H1 (cell line): ENCODE data around the gene ABCA2. TPM values are rescaled to one million over a fixed set of nuclear protein-coding genes. Genes with fewer than 3 reads are reported as not detected.

Experiments used
- CTCF ChIA-PET: fragments of 300-600 bp; sonication (Branson Sonifier 250); formaldehyde crosslinking; loops from one replicate; lab custom pipeline; 2021; ENCODE audit not compliant: partially characterized antibody; lab: Charles Lee
- POLR2A ChIA-PET: fragments of 300-600 bp; sonication (Branson Sonifier 250); formaldehyde crosslinking; loops from one replicate; lab custom pipeline; 2021; ENCODE audit warnings: inconsistent platforms; ENCODE audit not compliant: partially characterized antibody; lab: Charles Lee
- DNase-seq, 2 experiments: peaks; one replicate each; pipeline versions ENCODE4 v3.0.0 to v3.0.0-alpha.2; 2010 to 2022; ENCODE audit warnings: low spot score in 2 of 2, low read depth in 1 of 2, mixed read lengths in 1 of 2
- FAIRE-seq: peaks from 2 replicates; lab custom pipeline; 2011; peaks lifted over from hg19 to GRCh38; lab: Jason Lieb, UNC
- H2AFZ ChIP-seq: 2 replicates; pipeline ENCODE4 v1.8.1; 2012; ENCODE audit warnings: low read length, inconsistent platforms
- H2AK5ac ChIP-seq: 2 replicates; pipeline ENCODE4 v1.6.1; 2013; ENCODE audit warnings: low read depth, low read length
- H2BK120ac ChIP-seq: replicated peaks from 2 replicates; pipeline ENCODE3; 2013; ENCODE audit warnings: low read depth, low read length, inconsistent platforms
- H2BK12ac ChIP-seq: 2 replicates; pipeline ENCODE4 v1.6.1; 2013; ENCODE audit warnings: low read depth, low read length
- H2BK15ac ChIP-seq: 2 replicates; pipeline ENCODE4 v1.6.1; 2013; ENCODE audit warnings: low read length
- H2BK20ac ChIP-seq: 2 replicates; pipeline ENCODE4 v1.6.1; 2013; ENCODE audit warnings: low read length
- H2BK5ac ChIP-seq: 2 replicates; pipeline ENCODE4 v1.6.1; 2013; ENCODE audit warnings: low read depth, low read length
- H3K14ac ChIP-seq: 2 replicates; pipeline ENCODE4 v1.6.1; 2013; ENCODE audit warnings: inconsistent platforms; ENCODE audit not compliant: insufficient read length
- H3K18ac ChIP-seq: 2 replicates; pipeline ENCODE4 v1.6.1; 2013; ENCODE audit warnings: low read length; ENCODE audit errors: extremely low read depth
- H3K23ac ChIP-seq: 2 replicates; pipeline ENCODE4 v1.6.1; 2013; ENCODE audit warnings: inconsistent platforms; ENCODE audit not compliant: insufficient read length
- H3K23me2 ChIP-seq: 2 replicates; pipeline ENCODE4 v1.6.1; 2013; ENCODE audit warnings: low read depth, low read length
- H3K27ac ChIP-seq: 2 replicates; pipeline ENCODE4 v1.6.1; 2011; ENCODE audit warnings: low read depth, low read length, inconsistent platforms
- H3K27me3 ChIP-seq, 4 experiments: replicated peaks in 1 of 4; 1 replicate in 1 of 4; 2 replicates in 3 of 4; pipeline versions ENCODE4 v1.6.1 to v1.8.1; 2011 to 2013; ENCODE audit warnings: low read length in 3 of 4, mild to moderate bottlenecking in 3 of 4, inconsistent platforms in 2 of 4, mixed read lengths in 2 of 4, moderate library complexity in 1 of 4; ENCODE audit not compliant: control insufficient read depth in 3 of 4, insufficient read depth in 3 of 4; ENCODE audit errors: extremely low read depth in 1 of 4
- H3K36me3 ChIP-seq, 4 experiments: 2 replicates each; pipeline versions ENCODE4 v1.6.1 to v1.8.1; 2011 to 2013; ENCODE audit warnings: mild to moderate bottlenecking in 4 of 4, low read length in 3 of 4, moderate library complexity in 2 of 4, control low read depth in 1 of 4, inconsistent platforms in 1 of 4; ENCODE audit not compliant: insufficient read depth in 4 of 4, control insufficient read depth in 2 of 4
- H3K4ac ChIP-seq: replicated peaks from 2 replicates; pipeline ENCODE3; 2013; ENCODE audit warnings: low read length, low read depth, mixed read lengths, inconsistent platforms; ENCODE audit not compliant: insufficient read length
- H3K4me1 ChIP-seq, 4 experiments: replicated peaks in 1 of 4; 1 replicate in 1 of 4; 2 replicates in 3 of 4; pipeline versions ENCODE4 v1.6.1 to v1.8.1; 2011 to 2013; ENCODE audit warnings: low read length in 3 of 4, inconsistent platforms in 2 of 4, mixed read lengths in 1 of 4; ENCODE audit not compliant: insufficient read depth in 4 of 4, control insufficient read depth in 3 of 4
- H3K4me2 ChIP-seq, 2 experiments: 2 replicates each; pipeline versions ENCODE4 v1.6.1 to v1.8.1; 2011 to 2013; ENCODE audit warnings: low read depth in 2 of 2, low read length in 2 of 2, control low read depth in 1 of 2, inconsistent platforms in 1 of 2, mild to moderate bottlenecking in 1 of 2; ENCODE audit not compliant: insufficient read depth in 1 of 2
- H3K4me3 ChIP-seq, 4 experiments: fragments of 200-600, 300-600 bp in 1 of 4; sonication (generic), shearing (Covaris generic), sonication (Bioruptor Twin) in 1 of 4; 2 replicates each; pipeline versions ENCODE4 v1.5.1 to v1.8.1; 2011 to 2016; ENCODE audit warnings: low read length in 4 of 4, low read depth in 3 of 4, control low read depth in 2 of 4, inconsistent platforms in 2 of 4, mild to moderate bottlenecking in 2 of 4, mixed read lengths in 1 of 4, moderate library complexity in 1 of 4; ENCODE audit not compliant: insufficient read depth in 2 of 4; ENCODE audit errors: extremely low read depth in 1 of 4
- H3K56ac ChIP-seq: replicated peaks from 2 replicates; pipeline ENCODE3; 2013; ENCODE audit warnings: low read depth, mild to moderate bottlenecking, mixed read lengths, low read length, inconsistent platforms; ENCODE audit not compliant: insufficient read length
- H3K79me1 ChIP-seq: 2 replicates; pipeline ENCODE4 v1.6.1; 2013; ENCODE audit warnings: low read depth, low read length, control low read depth
- H3K79me2 ChIP-seq, 2 experiments: 2 replicates each; pipeline versions ENCODE4 v1.6.1 to v1.8.1; 2012 to 2013; ENCODE audit warnings: low read length in 2 of 2, mild to moderate bottlenecking in 2 of 2, inconsistent platforms in 1 of 2; ENCODE audit not compliant: insufficient read depth in 2 of 2, control insufficient read depth in 1 of 2
- H3K9ac ChIP-seq, 4 experiments: replicated peaks in 1 of 4; 1 replicate in 1 of 4; 2 replicates in 3 of 4; pipeline versions ENCODE4 v1.6.1 to v1.8.1; 2011 to 2013; ENCODE audit warnings: low read depth in 3 of 4, low read length in 3 of 4, control low read depth in 2 of 4, mild to moderate bottlenecking in 2 of 4, moderate library complexity in 2 of 4, inconsistent platforms in 1 of 4; ENCODE audit errors: extremely low read depth in 1 of 4
- H3K9me3 ChIP-seq, 2 experiments: 2 replicates each; pipeline versions ENCODE4 v1.6.1 to v1.8.1; 2012 to 2013; ENCODE audit warnings: mild to moderate bottlenecking in 2 of 2, moderate library complexity in 2 of 2, control low read depth in 1 of 2, inconsistent platforms in 1 of 2, low read depth in 1 of 2, low read length in 1 of 2, mixed read lengths in 1 of 2; ENCODE audit not compliant: insufficient read depth in 2 of 2
- H4K20me1 ChIP-seq, 2 experiments: replicated peaks in 1 of 2; 2 replicates each; pipeline versions ENCODE3 to v1.8.1; 2011 to 2013; ENCODE audit warnings: inconsistent platforms in 2 of 2, low read length in 2 of 2, mild to moderate bottlenecking in 1 of 2; ENCODE audit not compliant: insufficient read depth in 2 of 2, control insufficient read depth in 1 of 2
- H4K5ac ChIP-seq: 2 replicates; pipeline ENCODE4 v1.6.1; 2013; ENCODE audit warnings: low read length, low read depth, mixed read lengths, inconsistent platforms; ENCODE audit not compliant: insufficient read length
- H4K8ac ChIP-seq: 2 replicates; pipeline ENCODE4 v1.8.0; 2013; ENCODE audit warnings: mild to moderate bottlenecking, moderate library complexity, low read length, inconsistent platforms; ENCODE audit not compliant: insufficient read depth; ENCODE audit errors: extremely low read depth
- H4K91ac ChIP-seq: replicated peaks from 2 replicates; pipeline ENCODE3; 2013; ENCODE audit warnings: low read length, mixed read lengths, inconsistent platforms; ENCODE audit not compliant: insufficient read length
- BRCA1 ChIP-seq: IDR thresholded peaks from 2 replicates; pipeline ENCODE4 v1.6.1; 2012; ENCODE audit warnings: low read depth, low read length, improper control_type of control experiment
- POLR2A ChIP-seq, 2 experiments: IDR thresholded peaks; 1 replicate in 1 of 2; 2 replicates in 1 of 2; pipeline ENCODE4 v1.6.1; 2011; ENCODE audit warnings: low read depth in 2 of 2, low read length in 2 of 2, mild to moderate bottlenecking in 2 of 2; ENCODE audit errors: control extremely low read depth in 1 of 2
- SIRT6 ChIP-seq: IDR thresholded peaks from one replicate; pipeline ENCODE4 v1.7.1; 2012; ENCODE audit warnings: low read length, inconsistent platforms
- SP2 ChIP-seq: IDR thresholded peaks from 2 replicates; pipeline ENCODE4 v1.6.1; 2012; ENCODE audit warnings: mild to moderate bottlenecking, low read length, inconsistent platforms
- WGBS, 2 experiments: shearing (Covaris generic) in 1 of 2; methylation state at CpG; one replicate each; pipeline versions ENCODE4 v1.1.6 to v1.1.7; 2013 to 2015; ENCODE audit warnings: low lambda C conversion rate in 2 of 2, mixed read lengths in 2 of 2, inconsistent platforms in 1 of 2, low coverage in 1 of 2, missing lambda C conversion rate in 1 of 2; ENCODE audit not compliant: insufficient replicate concordance in 2 of 2, insufficient coverage in 1 of 2, insufficient read length in 1 of 2; ENCODE audit errors: extremely low coverage in 1 of 2, missing lambda C conversion rate in 1 of 2; 5-methylcytosine and 5-hydroxymethylcytosine counted together
- polyA plus RNA-seq, 7 experiments: library from polyadenylated mRNA; depleted of rRNA in 3 of 7; stranded (reverse) in 5 of 7; unstranded in 2 of 7; fragments of >200 nt in 5 of 7; fragments of 200-250 nt in 2 of 7; gene quantifications; 1 replicate in 5 of 7; 2 replicates in 1 of 7; 4 replicates in 1 of 7; pipeline versions ENCODE4 v1.2.1 to v1.2.3, GENCODE V29; 2011 to 2013; ENCODE audit warnings: missing spikeins in 2 of 7, mixed read lengths in 2 of 7
- total RNA-seq: library from RNA; stranded (reverse); fragmentation: NEBNext Ultra II Directional; extraction: Animal tissue kit (Norgen Biotek cat#: 25700); gene quantifications from 2 replicates; pipeline ENCODE4 v1.2.1, GENCODE V29; 2021

The ABCA2 gene
- total and polyA plus RNA-seq, 2 of the 8 experiments (the other 6 are each of a cell fraction or from before 2014, with no cell fraction given): 12.5 to 14.3 TPM

- ChIA-PET POLR2A (no interaction called here), CTCF (interaction anchor here (1.2 to 5.6 kb wide), 6 partner anchors 11 to 72 kb away, joined by 3 to 29 read pairs (median 5); partner anchors contain the start of genes FUT7 and PTGDS)
- DNase-seq (no peak), FAIRE-seq (no peak)
- no peak overlapping the region for H3K4me3 ChIP-seq
- peaks cover 6% of the 10 kb centered on the region in 2 experiments; a peak in 2 of 4 replicates for H3K9me3 ChIP-seq
- 99% methylated on average over 20 of the region's 40 CpGs; no CpG with 5 or more reads in 1 of the 2 experiments for WGBS, 2 experiments
- H4K8ac ChIP-seq: no peak overlapping the region
- no peak overlapping the region for H2BK120ac ChIP-seq
- H3K79me2 ChIP-seq: no peaks in the 10 kb centered on the region
- H3K4me2 ChIP-seq: peak overlapping the region in 1 of 2 experiments; percentile 47; a peak in 1 of 4 replicates
- no peak overlapping the region for H3K27ac ChIP-seq
- no peak overlapping the region for H3K56ac ChIP-seq
- no peak overlapping the region for H4K91ac ChIP-seq
- no peak overlapping the region for H2AK5ac ChIP-seq
- peaks cover 0 to 2% of the 10 kb centered on the region in 2 experiments for H4K20me1 ChIP-seq
- H3K4me1 ChIP-seq: peaks cover 0 to 20% (median 11%) of the 10 kb centered on the region in 4 experiments; a peak in 6 of 7 replicates
- H3K14ac ChIP-seq: no peak overlapping the region
- H3K18ac ChIP-seq: no peak overlapping the region
- no peak overlapping the region for H4K5ac ChIP-seq
- H3K23me2 ChIP-seq: peaks cover 17% of the 10 kb centered on the region
- H3K36me3 ChIP-seq: peaks cover 0 to 2% (median 0%) of the 10 kb centered on the region in 4 experiments; a peak in 1 of 8 replicates
- no peaks in the 10 kb centered on the region for H3K79me1 ChIP-seq
- no peak overlapping the region for H2BK20ac ChIP-seq
- no peak overlapping the region for H2BK5ac ChIP-seq
- no peak overlapping the region for H3K23ac ChIP-seq
- no peak overlapping the region for H2BK15ac ChIP-seq
- H3K27me3 ChIP-seq: peaks cover 0 to 12% (median 10%) of the 10 kb centered on the region in 4 experiments; a peak in 3 of 7 replicates
- H3K4ac ChIP-seq: no peak overlapping the region
- no peak overlapping the region for H2BK12ac ChIP-seq
- no peak overlapping the region for H3K9ac ChIP-seq
- H2AFZ ChIP-seq: no peak overlapping the region
- TF ChIP-seq SIRT6 (no peak), BRCA1 (no peak), POLR2A (IDR thresholded peaks at IDR 0.05; ENCODE audit: control extremely low read depth in 1 of 2, low read depth in 2 of 2, low read length in 2 of 2) (no peak), SP2 (no peak)
These were observed 33.2 kb downstream of the ABCA2 start for GRCh38 chr9:136994888-136995230.
